Nephron progenitor cell (in vitro differentiated cells): ENCODE data around the gene SLC25A11.

Experiments used
- DNase-seq: peaks from one replicate; pipeline ENCODE4 v3.0.0; 2021
- H3K27ac Mint-ChIP-seq: 2 replicates; pipeline ENCODE4 v1.8.0; 2021; ENCODE audit warnings: mild to moderate bottlenecking, moderate library complexity, mixed read lengths
- H3K27me3 Mint-ChIP-seq: 2 replicates; pipeline ENCODE4 v1.8.0; 2021; ENCODE audit warnings: mild to moderate bottlenecking, low read depth, mixed read lengths; ENCODE audit not compliant: poor library complexity
- H3K36me3 Mint-ChIP-seq: 2 replicates; pipeline ENCODE4 v1.8.0; 2021; ENCODE audit warnings: low read depth, mixed read lengths
- H3K4me1 Mint-ChIP-seq: 2 replicates; pipeline ENCODE4 v1.8.0; 2021; ENCODE audit warnings: mixed read lengths
- H3K4me3 Mint-ChIP-seq: 2 replicates; pipeline ENCODE4 v1.8.0; 2021; ENCODE audit warnings: mild to moderate bottlenecking, moderate library complexity, mixed read lengths
- H3K9me3 Mint-ChIP-seq: 2 replicates; pipeline ENCODE4 v1.8.0; 2021; ENCODE audit warnings: mild to moderate bottlenecking, moderate library complexity, mixed read lengths
- TF ChIP-seq, protein P1 (sequence below): fragments of 200-600 bp; sonication (generic); IDR thresholded peaks from 2 replicates; pipeline ENCODE4 v1.5.0; 2021; ENCODE audit warnings: antibody characterized with exemption

The SLC25A11 gene

DNA sequence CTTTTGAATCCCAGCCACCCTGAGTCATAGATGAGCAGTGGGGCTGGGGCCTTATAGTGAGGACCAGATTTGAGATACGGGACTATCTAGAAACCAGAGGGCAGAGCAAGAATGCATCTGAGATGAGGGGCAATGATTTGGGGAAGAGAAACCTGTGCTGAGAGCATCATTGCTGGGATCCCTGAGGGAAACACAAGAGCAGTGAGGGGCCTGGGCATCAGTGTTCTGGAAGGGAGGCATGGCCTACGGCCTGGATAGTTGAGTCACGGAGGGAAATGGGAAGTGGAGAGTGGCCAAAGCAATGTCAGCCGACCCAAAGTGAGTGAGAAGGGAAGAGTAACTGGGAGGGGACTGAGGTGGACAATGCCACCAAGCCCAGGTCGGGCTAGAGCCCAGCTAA is 42.5 kb upstream of the SLC25A11 start:
- peaks cover 29% of the 10 kb centered on the region for H3K4me1 Mint-ChIP-seq
- no peak for DNase-seq
- H3K9me3 Mint-ChIP-seq, result no peaks in the 10 kb centered on the region
- peaks cover 21% of the 10 kb centered on the region for H3K36me3 Mint-ChIP-seq
- TF ChIP-seq, protein P1, sequence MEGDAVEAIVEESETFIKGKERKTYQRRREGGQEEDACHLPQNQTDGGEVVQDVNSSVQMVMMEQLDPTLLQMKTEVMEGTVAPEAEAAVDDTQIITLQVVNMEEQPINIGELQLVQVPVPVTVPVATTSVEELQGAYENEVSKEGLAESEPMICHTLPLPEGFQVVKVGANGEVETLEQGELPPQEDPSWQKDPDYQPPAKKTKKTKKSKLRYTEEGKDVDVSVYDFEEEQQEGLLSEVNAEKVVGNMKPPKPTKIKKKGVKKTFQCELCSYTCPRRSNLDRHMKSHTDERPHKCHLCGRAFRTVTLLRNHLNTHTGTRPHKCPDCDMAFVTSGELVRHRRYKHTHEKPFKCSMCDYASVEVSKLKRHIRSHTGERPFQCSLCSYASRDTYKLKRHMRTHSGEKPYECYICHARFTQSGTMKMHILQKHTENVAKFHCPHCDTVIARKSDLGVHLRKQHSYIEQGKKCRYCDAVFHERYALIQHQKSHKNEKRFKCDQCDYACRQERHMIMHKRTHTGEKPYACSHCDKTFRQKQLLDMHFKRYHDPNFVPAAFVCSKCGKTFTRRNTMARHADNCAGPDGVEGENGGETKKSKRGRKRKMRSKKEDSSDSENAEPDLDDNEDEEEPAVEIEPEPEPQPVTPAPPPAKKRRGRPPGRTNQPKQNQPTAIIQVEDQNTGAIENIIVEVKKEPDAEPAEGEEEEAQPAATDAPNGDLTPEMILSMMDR, result no peak
- no peak overlapping the region for H3K27ac Mint-ChIP-seq
- no peak overlapping the region for H3K4me3 Mint-ChIP-seq
- peaks cover 5% of the 10 kb centered on the region for H3K27me3 Mint-ChIP-seq

DNA sequence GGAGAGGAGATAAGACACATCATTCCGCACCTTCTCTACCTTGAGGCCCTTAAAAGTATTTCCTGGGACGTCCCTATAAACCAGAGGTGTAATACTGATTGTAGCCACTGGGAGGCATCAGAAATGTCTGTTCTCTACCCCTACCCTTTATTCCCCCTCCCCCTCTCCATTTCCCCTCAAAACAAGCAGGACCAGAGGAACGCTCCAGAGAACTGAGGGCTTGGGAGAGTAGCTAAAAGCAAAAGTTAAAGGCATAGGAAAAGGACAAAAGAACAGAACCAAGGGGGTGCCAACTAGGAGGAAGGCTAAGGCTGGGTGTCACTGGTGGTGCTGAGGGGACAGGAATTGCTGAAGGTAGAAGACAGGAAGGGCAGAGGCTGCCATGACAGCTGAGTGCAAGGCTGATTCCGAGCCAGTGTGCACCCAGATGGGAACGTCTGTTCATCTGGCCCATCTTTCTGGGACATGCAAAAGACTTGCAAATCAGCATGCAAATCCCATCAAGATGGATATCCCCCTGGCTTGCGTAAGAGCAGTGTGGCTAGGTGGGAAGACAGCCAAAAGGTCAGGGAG is 40.9 kb upstream of the SLC25A11 start:
- H3K27ac Mint-ChIP-seq, result peak overlapping the region; percentile 6
- TF ChIP-seq, protein P1, result peak; percentile 75
- peaks cover 5% of the 10 kb centered on the region for H3K27me3 Mint-ChIP-seq
- peak overlapping the region; percentile 21 for H3K4me3 Mint-ChIP-seq
- H3K9me3 Mint-ChIP-seq, result no peaks in the 10 kb centered on the region
- DNase-seq, result peak; percentile 58
- peaks cover 20% of the 10 kb centered on the region for H3K4me1 Mint-ChIP-seq
- peaks cover 22% of the 10 kb centered on the region for H3K36me3 Mint-ChIP-seq

DNA sequence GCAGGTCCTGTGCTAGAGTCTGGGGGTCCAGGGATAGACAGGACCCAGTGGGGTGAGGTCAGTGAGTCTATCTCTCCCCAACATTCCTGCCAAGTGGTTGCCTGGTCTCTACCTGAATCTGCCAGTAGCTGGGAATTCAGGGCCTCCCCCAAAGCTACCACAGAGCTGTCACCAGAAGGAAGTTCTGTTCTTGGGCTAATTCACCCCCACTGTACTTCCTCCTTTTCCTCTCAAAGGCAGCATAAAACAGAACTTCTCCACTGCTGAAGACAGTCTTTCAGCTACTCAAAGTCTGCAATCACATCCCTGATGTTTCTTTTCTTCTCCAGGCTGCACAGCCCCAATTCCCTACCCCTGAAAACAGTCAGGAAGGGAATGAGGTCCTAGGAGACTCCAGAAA is 38.9 kb upstream of the SLC25A11 start:
- peaks cover 17% of the 10 kb centered on the region for H3K4me1 Mint-ChIP-seq
- peaks cover 3% of the 10 kb centered on the region for H3K27me3 Mint-ChIP-seq
- H3K36me3 Mint-ChIP-seq, result peaks cover 28% of the 10 kb centered on the region
- TF ChIP-seq, protein P1, result no peak
- no peak overlapping the region for H3K4me3 Mint-ChIP-seq
- no peak for DNase-seq
- H3K9me3 Mint-ChIP-seq, result no peaks in the 10 kb centered on the region
- no peak overlapping the region for H3K27ac Mint-ChIP-seq

- TF ChIP-seq, protein P1, result no peak
- Mint-ChIP-seq H3K9me3 (no peaks in the 10 kb centered on the region), H3K27me3 (peaks cover 10% of the 10 kb centered on the region), H3K27ac (peak overlapping the region; percentile 53), H3K4me1 (peaks cover 16% of the 10 kb centered on the region), H3K4me3 (no peak overlapping the region), H3K36me3 (peaks cover 37% of the 10 kb centered on the region)
- DNase-seq, result no peak
Observed at GRCh38 chr17:4974115-4974670, 34.3 kb upstream of the SLC25A11 start.

DNA sequence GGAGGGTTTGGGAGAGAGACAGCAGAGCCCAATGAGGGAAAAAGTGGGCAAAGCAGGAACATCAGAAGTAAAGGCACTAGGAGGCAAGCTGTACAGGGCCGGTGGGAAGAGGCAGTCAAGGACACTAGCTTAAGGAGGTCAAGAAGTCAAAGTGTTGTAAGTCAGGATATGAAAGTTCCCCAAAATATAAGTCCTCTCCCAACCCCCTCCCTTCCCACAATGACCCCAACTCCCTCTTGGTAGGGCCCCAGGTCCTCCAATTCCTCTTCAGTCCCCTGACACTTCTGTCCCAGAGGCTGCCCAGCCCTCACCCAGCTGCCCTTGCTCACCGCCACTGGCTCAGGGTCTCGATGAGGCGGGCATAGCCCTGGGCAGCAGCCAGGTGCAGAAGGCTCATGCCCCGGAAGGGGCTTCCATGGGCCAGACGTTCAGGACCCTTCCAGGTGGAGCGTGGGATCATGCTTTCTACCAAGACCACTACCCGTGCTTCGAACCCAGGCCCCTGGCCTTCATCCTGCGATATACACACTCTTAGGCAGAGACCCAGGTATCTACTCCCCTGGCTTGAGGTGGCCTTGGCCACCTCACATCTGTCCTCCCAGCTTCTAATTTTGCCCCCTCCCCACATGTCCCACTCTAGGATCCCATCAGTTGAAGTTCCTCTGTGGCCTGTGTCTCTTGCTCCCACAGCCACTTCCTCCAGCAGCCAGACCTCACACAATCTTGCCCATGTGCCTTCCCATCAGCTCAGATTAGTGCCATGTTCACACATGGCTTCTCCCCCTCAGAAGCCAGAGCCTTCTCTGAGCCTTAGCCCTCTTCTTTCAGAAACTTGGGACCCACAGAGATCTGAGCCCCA is 33.6 kb upstream of the SLC25A11 start:
- Mint-ChIP-seq H3K4me1 (peaks cover 15% of the 10 kb centered on the region), H3K9me3 (no peaks in the 10 kb centered on the region), H3K4me3 (no peak overlapping the region), H3K27me3 (peaks cover 10% of the 10 kb centered on the region), H3K36me3 (peaks cover 37% of the 10 kb centered on the region), H3K27ac (peak overlapping the region; percentile 53)
- TF ChIP-seq, protein P1, result no peak
- no peak for DNase-seq
